KOPT-K1 (cell line): ENCODE data around the gene PHF21B.

Source experiments
- H3K27ac ChIP-seq: fragments of 200-600 bp; sonication (generic); 2 replicates; pipeline ENCODE4 v1.5.1; 2016; ENCODE audit warnings: antibody characterized with exemption, mild to moderate bottlenecking, low read depth, low read length; ENCODE audit not compliant: poor library complexity, severe bottlenecking
- H3K36me3 ChIP-seq: fragments of 200-600 bp; sonication (generic); 2 replicates; pipeline ENCODE4 v1.5.1; 2017; ENCODE audit warnings: antibody characterized with exemption, mild to moderate bottlenecking, low read length, moderate library complexity; ENCODE audit not compliant: insufficient read depth
- H3K9me3 ChIP-seq: fragments of 200-600 bp; sonication (generic); 2 replicates; pipeline ENCODE4 v1.5.1; 2017; ENCODE audit warnings: antibody characterized with exemption, low read length, mild to moderate bottlenecking; ENCODE audit not compliant: insufficient read depth, poor library complexity, severe bottlenecking

The PHF21B gene

GRCh38 chr22:44846726-44847275, 163.0 kb downstream of the PHF21B start:
- Histone ChIP-seq H3K36me3 (no peaks in the 10 kb centered on the region), H3K9me3 (no peaks in the 10 kb centered on the region), H3K27ac (no peak overlapping the region)

GRCh38 chr22:44845796-44846720, 163.7 kb downstream of the PHF21B start:
- Histone ChIP-seq H3K27ac (no peak overlapping the region), H3K36me3 (no peaks in the 10 kb centered on the region), H3K9me3 (no peaks in the 10 kb centered on the region)

DNA sequence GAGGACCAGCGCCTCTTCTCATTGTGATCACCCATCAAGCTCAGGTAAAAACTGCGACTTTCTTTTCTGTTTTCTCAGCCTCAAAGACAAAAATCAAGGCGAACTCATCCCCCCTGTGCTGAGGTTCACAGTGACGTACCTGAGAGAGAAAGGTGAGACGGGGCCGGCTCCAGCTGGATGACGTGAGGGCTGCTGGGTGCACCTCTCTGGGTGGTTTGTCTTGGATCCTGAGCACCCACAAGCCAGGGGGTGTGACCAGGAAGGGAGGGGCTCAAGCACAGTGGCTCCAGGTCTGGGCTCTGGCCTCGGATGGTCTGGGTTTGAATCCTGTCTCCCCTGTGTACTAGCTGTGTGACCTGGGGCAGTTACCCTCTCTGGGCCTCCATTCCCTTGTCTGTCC, 164.6 kb downstream of the PHF21B start:
- H3K9me3 ChIP-seq = no peaks in the 10 kb centered on the region
- no peaks in the 10 kb centered on the region for H3K36me3 ChIP-seq
- no peak overlapping the region for H3K27ac ChIP-seq

- Histone ChIP-seq H3K36me3 (no peaks in the 10 kb centered on the region), H3K27ac (no peak overlapping the region), H3K9me3 (no peaks in the 10 kb centered on the region)
Measured at GRCh38 chr22:44842417-44842816, 167.4 kb downstream of the PHF21B start.

GRCh38 chr22:44840611-44841322, 169.0 kb downstream of the PHF21B start:
- H3K36me3 ChIP-seq = no peaks in the 10 kb centered on the region
- H3K27ac ChIP-seq = no peak overlapping the region
- no peaks in the 10 kb centered on the region for H3K9me3 ChIP-seq

DNA sequence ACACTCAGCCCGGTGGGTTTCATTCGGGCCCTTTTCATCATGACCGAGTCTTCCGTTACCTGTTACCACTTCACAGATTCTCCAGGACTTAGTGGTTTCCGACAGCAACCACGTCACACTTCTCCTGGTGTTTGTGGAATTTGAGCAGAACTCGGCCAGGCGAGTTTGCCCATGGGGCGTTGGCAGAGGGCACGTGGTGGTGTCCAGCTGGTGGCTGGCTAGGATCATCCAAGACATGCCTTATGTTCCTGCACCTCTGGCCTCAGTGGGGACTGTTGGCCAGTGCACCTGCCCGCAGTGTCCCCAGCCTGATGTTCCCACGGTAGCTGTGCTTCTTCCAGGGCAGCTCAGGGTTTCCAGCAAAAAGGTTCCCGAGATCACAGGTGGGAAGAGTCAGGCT, 170.1 kb downstream of the PHF21B start:
- Histone ChIP-seq H3K9me3 (peaks cover 5% of the 10 kb centered on the region), H3K27ac (no peak overlapping the region), H3K36me3 (no peaks in the 10 kb centered on the region)

DNA sequence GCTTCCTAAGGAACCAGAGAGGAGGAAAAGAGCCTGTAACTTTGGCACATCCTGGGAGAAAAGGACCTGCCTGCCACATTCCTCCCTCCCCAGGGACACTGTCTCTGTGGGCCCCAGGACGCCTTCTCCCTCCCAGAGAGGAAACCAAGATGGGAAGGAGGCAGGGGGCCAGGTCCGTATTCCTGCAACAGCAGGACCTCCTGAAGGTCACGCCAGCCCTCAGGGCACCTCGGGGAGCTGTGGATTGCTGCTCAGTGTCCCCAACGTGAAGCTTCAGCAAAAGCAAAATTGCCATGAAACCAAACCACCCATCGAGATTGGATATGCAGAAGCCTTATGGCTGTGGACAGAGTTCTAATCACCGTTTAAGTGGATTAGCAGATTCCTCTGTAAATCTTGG, 170.7 kb downstream of the PHF21B start:
- no peak overlapping the region for H3K27ac ChIP-seq
- no peaks in the 10 kb centered on the region for H3K36me3 ChIP-seq
- peaks cover 8% of the 10 kb centered on the region for H3K9me3 ChIP-seq

- Histone ChIP-seq H3K36me3 (no peaks in the 10 kb centered on the region), H3K9me3 (peaks cover 8% of the 10 kb centered on the region), H3K27ac (no peak overlapping the region)
Measured at GRCh38 chr22:44838316-44839016, 171.3 kb downstream of the PHF21B start.

DNA sequence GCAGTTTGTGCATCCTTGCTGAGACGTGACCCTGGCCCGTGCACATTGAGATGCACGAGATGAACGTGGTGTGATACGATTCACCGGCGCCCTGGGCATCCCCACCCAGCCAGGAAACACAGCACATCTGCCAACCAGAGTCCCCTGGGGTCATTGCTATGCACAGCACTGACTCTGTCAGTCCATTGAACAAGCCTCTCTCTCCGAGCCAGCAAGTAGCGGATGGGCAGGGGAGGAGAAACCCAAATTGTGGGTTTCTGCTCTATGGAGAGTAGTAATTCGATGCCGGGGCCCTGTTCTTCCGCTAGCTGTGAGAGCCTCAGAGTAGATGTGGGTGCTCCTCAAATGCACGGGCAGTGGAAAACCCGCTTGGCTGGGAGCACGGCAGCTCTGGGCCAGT, 172.3 kb downstream of the PHF21B start:
- Histone ChIP-seq H3K9me3 (peaks cover 8% of the 10 kb centered on the region), H3K27ac (no peak overlapping the region), H3K36me3 (no peaks in the 10 kb centered on the region)

DNA sequence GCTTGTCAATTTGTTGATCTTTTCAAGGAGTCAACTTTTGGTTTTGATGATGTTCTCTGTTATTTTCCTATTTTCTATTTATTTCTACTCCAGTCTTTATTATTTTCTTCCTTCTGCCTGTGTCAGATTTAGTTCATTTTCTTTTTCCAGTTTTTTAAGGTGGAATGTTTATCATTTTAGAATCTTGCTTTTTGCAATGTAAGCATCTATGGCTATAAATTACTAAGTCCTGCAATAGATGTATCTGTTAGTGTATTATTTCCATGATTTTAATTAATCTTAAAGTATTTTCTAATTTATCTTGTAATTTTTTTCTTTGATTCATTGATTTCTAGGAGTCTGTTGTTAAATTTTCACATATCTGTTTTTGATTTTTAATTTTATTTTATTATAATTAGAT, 175.7 kb downstream of the PHF21B start:
- Histone ChIP-seq H3K9me3 (peaks cover 8% of the 10 kb centered on the region), H3K27ac (no peak overlapping the region), H3K36me3 (no peaks in the 10 kb centered on the region)

DNA sequence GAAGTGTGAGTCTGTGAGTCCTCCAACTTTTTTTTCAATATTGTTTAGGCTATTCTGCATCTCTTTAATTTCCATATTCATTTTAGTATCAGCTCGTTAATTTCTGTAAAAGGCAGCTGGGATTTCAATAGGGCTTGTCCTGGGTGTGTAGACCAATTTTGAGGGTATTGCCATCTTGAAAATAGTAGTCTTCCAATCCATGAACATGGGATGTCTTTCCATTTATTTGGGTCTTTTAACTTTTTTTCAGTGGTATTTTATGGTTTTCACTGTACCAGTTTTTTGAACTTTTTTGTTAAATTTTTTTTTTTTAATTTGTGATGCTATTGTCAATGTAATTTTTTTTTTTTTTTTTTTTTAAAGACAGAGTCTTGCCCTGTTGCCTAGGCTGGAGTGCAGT, 177.9 kb downstream of the PHF21B start:
- no peak overlapping the region for H3K27ac ChIP-seq
- H3K9me3 ChIP-seq = peaks cover 8% of the 10 kb centered on the region
- H3K36me3 ChIP-seq = no peaks in the 10 kb centered on the region
